GM19395 (cell line): Measurements from ENCODE around the gene TUBB.
A peak's percentile ranks its signal among the peaks of the same experiment; 100 is the strongest.

Experiments used
- ATAC-seq: cut with Tn5 transposase; IDR thresholded peaks from one replicate; pipeline ENCODE4 v1.9.1; 2021; ENCODE audit warnings: mild to moderate bottlenecking, moderate library complexity; ENCODE audit not compliant: unreplicated experiment

Gene TUBB

GRCh38 chr6:30686908-30687658 is 33.1 kb upstream of the TUBB start:
- ATAC-seq = peak; percentile 49

DNA sequence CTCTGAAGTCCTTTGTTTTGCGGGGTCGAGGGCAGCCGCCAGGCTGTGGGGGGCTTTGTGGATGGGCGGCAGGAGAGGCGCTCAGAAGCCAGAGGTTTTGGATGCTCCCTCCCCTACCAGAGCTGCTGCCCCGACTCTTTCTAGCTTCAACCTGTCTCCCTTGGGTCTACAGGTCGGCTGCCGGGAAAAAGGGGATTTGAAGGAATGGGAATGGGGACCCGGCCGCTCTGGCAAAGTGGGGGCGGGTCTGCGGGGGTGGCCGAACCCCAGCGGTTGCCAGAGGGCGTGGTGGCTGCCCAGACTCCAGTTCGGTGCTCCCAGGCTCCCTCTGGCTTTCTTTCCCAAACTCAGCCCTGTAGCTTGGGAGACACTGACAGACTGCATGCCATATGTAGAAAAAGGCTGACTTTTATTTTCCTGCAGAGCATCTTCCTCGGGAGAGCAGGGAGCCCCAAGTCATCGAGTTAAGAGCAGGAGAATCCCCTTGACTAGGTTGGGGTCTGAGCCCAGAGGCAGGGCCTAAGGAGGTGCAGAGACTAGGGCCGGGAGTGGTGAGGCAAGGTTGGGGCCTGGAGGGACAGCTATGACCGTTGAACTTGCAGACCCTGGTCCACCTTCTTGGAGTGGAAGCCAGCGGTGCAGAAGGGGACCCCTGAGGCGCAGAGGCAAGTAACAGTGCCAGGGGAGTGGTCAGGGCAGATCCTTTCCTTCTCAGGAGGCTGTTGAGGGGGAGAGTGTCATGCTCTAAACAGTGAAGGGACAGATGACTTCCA is 32.3 kb upstream of the TUBB start:
- ATAC-seq = no peak

GRCh38 chr6:30688569-30688968 is 31.6 kb upstream of the TUBB start:
- ATAC-seq = no peak

DNA sequence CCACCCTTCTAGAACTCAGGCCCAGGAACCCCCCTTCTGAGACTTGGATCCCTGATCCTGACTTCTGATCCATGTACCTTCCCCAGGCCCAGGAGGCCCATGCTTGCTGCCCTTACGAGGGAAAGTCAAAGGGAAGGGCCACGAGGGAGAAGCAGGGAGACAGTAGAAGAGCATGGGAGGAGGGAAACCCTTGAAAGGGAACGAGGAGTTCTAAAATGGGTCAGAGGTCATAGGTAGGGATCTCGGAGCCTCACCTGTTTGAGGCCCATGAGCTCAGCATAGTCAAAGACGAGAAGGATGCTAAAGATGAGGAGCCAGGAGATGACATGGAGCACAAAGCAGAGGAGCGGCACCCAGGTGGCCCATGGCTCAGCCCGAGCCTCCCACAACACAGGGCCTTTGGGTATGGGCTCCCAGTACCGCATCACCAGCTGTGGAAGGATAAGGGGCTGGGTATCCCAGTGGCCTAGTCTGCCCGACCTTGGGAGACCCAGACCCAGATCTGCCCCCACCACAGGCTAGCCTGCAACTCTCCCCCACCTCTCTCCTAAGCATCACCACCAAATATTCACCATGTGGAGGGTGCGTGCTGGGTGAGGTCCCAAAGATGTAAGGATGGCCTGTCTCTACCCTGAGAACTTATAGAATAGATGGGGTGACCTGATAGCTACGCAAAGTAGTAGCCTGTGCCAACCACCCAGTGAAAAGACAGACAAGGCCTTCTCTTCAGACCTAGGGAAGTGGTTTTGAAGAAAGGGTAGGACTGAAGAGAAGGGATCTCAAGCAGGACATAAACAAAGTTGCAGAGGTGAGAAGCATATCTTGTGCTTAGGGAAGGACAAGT is 30.9 kb upstream of the TUBB start:
- no peak for ATAC-seq

- ATAC-seq = no peak
Observed at GRCh38 chr6:30689985-30690384, 30.2 kb upstream of the TUBB start.

DNA sequence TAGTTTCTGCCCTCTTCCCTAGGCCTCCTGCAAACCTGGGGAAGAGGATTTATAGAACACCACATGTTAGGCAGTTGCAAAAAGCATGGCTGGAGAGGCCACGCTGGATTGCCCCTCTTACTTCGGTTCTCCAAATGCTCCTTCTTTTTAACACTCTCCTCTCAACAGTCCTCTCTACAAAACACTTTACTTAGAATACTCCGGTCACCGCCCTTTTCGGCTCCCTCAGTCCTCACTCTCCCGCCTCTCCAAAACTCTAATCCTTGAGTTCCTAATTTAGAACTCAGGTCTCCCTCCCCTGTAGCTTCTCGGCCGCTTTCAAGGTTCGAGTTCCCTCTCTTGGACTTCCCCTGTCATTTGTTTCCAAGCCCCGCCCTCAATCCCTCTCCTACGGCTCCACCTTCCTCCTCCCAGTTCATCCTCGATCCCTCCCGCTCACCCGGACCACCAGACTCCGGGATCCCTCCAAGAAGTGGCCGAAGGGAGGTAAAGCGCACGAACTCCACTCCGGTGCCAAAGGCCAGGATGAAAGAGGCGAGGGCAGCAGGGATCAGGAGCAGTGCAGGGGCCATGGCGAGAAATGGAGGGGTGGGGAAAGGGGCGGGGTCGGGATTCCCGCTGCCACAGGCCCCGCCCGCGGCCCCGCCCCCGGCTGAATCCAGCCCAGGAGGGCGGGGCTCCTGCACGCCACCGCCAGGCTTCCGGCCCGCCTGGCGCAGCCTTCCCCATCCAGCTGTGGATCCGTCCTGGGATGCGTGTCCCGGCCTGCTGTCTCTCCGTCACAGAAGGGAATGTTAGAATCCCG is 29.5 kb upstream of the TUBB start, which contains the start of gene NRM:
NRM (minus strand) TSS at position 582 of the 805 bp plus-strand sequence; CDS start at position 572, 10 bp downstream.
- no peak for ATAC-seq

DNA sequence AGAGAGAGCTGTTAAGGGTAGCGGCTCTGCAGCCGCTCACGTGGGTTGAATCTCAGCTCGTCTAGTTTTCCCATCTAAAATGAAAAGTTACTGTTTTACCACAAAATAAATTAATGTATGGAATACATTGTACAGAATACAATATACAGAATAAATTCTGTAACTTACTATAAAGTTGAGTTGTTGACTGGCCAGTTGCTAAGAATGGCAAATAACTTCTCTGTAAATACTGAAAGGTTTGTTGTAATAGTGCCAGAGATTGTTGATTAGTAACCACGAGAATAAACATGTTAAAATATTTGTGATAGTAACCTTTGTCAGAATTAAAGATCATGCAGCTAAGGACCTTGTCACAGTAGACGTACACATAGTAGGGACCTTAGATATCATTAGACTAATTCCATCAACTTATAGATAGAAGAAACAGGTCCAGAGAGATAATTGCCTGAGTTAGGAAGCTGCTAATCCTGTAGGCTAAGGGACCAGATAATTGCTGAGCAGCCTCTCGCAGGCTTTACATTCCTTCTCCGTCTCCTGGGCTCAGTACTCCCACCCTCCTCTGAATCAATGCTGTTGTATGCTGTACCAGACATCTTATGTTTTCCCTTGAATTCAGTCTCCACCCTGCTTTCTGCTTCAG is 28.8 kb upstream of the TUBB start:
- no peak for ATAC-seq

DNA sequence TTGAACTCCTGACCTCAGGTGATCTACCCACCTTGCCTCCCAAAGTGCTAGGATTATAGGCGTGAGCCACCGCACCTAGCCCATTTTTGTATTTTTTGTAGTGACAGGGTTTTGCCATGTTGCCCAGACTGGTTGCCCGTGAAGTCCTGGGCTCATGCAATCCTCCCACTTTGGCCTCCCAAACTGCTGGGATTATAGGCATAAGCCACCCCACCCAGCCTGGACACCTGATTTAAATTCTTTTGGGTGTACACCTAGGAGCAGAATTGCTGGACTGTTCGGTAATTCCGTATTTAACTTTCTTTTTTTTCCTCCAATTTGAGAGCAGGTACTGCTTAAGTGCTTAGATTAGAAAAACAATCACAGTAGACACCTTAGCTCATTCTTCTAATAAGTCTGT is 23.7 kb upstream of the TUBB start:
- no peak for ATAC-seq

DNA sequence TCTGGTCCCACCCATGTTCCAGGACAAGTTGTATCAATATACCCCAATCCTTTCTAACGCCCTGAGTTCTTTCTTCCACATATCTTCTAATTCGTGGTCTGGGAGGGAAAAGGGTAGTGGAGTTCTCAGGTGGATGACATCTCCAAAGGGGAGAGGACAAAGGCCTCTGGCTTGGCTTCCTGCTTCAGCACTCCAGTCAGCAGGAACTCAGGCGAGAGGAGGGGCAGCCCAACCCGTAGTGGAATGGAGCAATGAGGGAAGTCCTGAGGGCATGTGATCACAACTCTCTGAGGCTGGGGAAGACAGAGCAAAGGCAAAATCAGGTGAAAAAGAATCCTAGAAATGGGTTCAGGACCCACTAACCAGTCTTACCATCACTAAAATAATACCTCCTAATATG is 19.8 kb upstream of the TUBB start:
- ATAC-seq = no peak

DNA sequence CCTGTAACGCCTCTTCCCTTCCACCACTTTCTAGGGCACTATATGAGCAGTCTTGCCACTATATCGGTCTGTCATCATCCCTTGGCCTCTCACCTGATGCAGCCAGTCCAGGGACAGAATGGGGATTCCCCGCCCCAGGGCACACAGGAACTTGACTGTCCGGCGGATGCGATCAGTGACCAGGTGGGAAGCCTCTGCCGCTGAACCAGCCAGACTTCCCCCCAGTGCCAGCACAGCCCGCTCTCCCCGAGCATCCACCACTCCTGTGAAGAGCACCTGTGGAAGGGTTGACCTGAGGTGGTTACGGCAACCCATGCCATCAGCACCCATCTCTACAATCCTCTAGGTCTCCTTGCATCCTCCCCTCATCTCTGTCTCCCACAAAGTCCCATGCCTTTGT is 17.1 kb upstream of the TUBB start:
- no peak for ATAC-seq

DNA sequence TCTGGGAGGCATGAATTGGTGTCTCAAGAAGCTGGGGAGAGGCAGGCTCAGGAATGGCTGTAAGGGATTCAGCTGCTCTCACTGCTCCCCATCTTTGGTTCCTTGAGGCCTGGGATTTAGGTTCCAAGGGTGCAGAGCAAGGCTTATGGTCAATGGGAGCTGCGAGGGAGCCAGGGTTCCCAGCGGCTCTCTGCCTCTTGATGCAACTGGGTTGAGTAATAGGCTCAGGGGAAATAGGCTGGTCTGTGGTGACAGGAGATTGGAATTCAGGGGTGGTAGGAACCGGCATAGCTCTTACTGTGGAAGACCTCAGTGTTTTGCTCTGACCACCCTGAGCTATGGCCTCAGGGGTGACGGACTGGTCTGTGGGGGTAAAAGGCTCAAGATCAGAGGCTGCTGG is 16.3 kb upstream of the TUBB start:
- no peak for ATAC-seq

DNA sequence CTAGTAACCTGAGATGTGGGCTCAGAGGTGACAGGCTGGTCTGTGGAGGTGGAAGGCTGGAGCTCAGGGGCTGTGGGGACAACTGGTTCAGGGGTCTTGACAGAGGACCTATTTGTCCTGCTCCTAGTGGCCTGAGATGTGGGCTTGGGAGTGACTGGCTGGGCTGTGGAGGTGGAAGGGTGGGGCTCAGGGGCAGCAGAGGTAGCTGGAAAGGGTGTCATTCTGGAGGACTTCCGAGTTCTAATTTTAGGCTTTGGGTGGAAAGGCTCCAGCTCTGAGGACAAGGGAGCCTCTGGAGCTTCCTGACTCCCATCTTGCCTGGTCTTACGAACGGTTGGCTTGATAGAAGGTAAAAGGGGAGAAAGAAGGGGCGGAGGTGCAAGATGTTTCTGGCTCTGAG is 14.5 kb upstream of the TUBB start:
- ATAC-seq = no peak

DNA sequence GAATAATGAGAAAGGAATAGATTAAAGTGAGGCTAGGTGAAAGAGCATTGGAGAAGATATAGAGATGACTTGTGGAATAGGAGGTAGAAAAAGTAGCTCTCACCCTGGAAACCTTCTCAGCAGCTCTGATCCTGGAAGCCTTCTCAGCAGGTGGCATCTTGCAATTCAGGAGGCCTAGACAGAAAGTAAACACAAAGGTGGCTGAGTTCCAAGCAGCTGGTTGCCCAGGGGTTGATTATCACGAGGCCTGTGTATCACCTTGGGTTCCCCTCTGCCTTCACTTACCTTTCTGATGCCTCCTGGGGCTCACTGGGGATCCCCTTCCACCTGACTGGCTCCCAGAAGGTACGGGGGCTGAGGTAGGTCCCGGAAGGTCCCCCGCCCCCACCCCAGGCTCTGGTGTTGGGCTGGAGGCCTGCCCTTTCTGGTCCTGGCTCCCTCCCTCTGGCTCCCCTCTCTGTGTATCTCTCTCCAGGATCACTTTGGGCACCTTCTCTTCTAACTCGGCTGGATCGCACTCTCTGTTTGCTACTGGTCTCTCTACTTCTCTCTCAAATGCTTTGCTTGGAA is 12.8 kb upstream of the TUBB start:
- ATAC-seq = no peak

GRCh38 chr6:30709101-30709868 is 10.9 kb upstream of the TUBB start:
- no peak for ATAC-seq

- ATAC-seq = no peak
Observed at GRCh38 chr6:30711758-30712380, 8.3 kb upstream of the TUBB start.

- ATAC-seq = no peak
Observed at GRCh38 chr6:30712441-30712945, 7.7 kb upstream of the TUBB start.

DNA sequence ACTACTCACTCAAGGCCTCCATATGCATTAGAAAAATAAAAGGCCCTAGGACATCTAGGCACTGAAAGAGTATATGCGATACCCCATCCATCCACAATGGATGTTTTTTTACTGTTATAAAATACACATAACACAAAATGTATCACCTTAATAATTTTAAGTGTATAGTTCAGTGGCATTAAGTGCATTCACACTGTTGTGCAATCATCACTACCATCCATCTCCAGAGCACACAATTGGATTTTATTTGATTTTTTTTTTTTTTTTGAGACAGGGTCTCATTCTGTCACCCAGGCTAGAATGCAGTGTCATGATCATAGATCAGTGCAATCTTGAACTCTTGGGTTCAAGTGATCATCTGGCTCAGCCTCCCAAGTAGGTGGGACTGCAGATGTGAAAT is 5.9 kb upstream of the TUBB start:
- ATAC-seq = no peak

DNA sequence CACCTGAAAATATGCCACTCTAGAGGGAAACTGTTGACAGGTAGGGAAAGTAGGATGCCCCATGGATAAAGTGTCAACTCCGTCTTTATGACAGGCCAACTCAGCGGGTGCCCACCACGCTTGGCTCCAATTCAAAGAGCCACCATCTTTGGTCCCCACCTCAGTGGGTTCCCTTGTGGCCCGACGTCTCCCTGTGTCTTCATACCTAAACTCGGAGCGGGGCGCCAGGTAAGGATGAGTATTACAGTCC is 3.3 kb upstream of the TUBB start:
- no peak for ATAC-seq
